WTC11 (cell line): ENCODE results near the gene PODN. TPM values are rescaled to one million over a fixed set of nuclear protein-coding genes. Genes with fewer than 3 reads are reported as not detected.

Experiments used
- ATAC-seq: fragments of 200-7000 bp; cut with Tn5 transposase; 2 replicates; pipeline ENCODE4 v1.10.0; 2021; ENCODE audit warnings: mild to moderate bottlenecking, moderate library complexity
- CTCF ChIA-PET: fragments of 300-600 bp; sonication (Branson Sonifier 250); formaldehyde crosslinking; loops from one replicate; lab custom pipeline; 2021; ENCODE audit warnings: antibody characterized with exemption; lab: Charles Lee
- POLR2A ChIA-PET: fragments of 350-600 bp; sonication (Branson Sonifier 250); formaldehyde crosslinking; loops from one replicate; lab custom pipeline; 2021; ENCODE audit warnings: antibody characterized with exemption; lab: Charles Lee
- DNase-seq: peaks from one replicate; pipeline ENCODE4 v3.0.0; 2021; ENCODE audit warnings: low spot score
- H3K27ac Mint-ChIP-seq: 2 replicates; pipeline ENCODE4 v1.8.0; 2021; ENCODE audit warnings: mixed read lengths
- H3K27me3 Mint-ChIP-seq: 2 replicates; pipeline ENCODE4 v1.8.0; 2021; ENCODE audit warnings: low read depth, mild to moderate bottlenecking, moderate library complexity, mixed read lengths
- H3K36me3 Mint-ChIP-seq: 2 replicates; pipeline ENCODE4 v1.8.0; 2021; ENCODE audit warnings: mixed read lengths
- H3K4me1 Mint-ChIP-seq: 2 replicates; pipeline ENCODE4 v1.8.0; 2022; ENCODE audit warnings: mixed read lengths
- H3K4me3 Mint-ChIP-seq: 2 replicates; pipeline ENCODE4 v1.8.0; 2021; ENCODE audit warnings: mild to moderate bottlenecking, moderate library complexity, mixed read lengths
- H3K9me3 Mint-ChIP-seq: 2 replicates; pipeline ENCODE4 v1.8.0; 2021; ENCODE audit warnings: mixed read lengths
- AR ChIP-seq: fragments of 250-450 bp; sonication (Bioruptor Pico); IDR thresholded peaks from 2 replicates; pipeline ENCODE4 v1.9.0; 2021; ENCODE audit warnings: mild to moderate bottlenecking
- ATF6 ChIP-seq: sonication (generic); formaldehyde crosslinking; IDR thresholded peaks from 2 replicates; pipeline ENCODE4 v1.8.1; 2023; ENCODE audit warnings: mild to moderate bottlenecking, missing genetic modification reagents
- CREM ChIP-seq: sonication (generic); formaldehyde crosslinking; IDR thresholded peaks from 2 replicates; pipeline ENCODE4 v1.8.1; 2022; ENCODE audit warnings: mild to moderate bottlenecking, missing genetic modification reagents, moderate library complexity
- ESRRA ChIP-seq: sonication (generic); formaldehyde crosslinking; IDR thresholded peaks from 2 replicates; pipeline ENCODE4 v1.8.1; 2022; ENCODE audit warnings: mild to moderate bottlenecking, missing genetic modification reagents, borderline replicate concordance
- FOXJ3 ChIP-seq: sonication (generic); formaldehyde crosslinking; IDR thresholded peaks from 2 replicates; pipeline ENCODE4 v1.9.0; 2021; ENCODE audit warnings: missing genetic modification reagents, mild to moderate bottlenecking, borderline replicate concordance
- FOXK1 ChIP-seq: sonication (generic); formaldehyde crosslinking; IDR thresholded peaks from 2 replicates; pipeline ENCODE4 v1.8.0; 2022; ENCODE audit warnings: mild to moderate bottlenecking, moderate library complexity, missing genetic modification reagents
- NFYB ChIP-seq: sonication (generic); formaldehyde crosslinking; conservative IDR thresholded peaks from 2 replicates; pipeline ENCODE4 v1.8.0; 2022; ENCODE audit warnings: low read depth, missing genetic modification reagents
- PRDM15 ChIP-seq: sonication (generic); formaldehyde crosslinking; IDR thresholded peaks from 2 replicates; pipeline ENCODE4 v1.8.0; 2022; ENCODE audit warnings: missing genetic modification reagents
- PREB ChIP-seq: sonication (generic); formaldehyde crosslinking; IDR thresholded peaks from 2 replicates; pipeline ENCODE4 v1.8.1; 2022; ENCODE audit warnings: mild to moderate bottlenecking, missing genetic modification reagents, moderate library complexity, borderline replicate concordance
- RELA ChIP-seq: sonication (generic); formaldehyde crosslinking; IDR thresholded peaks from 2 replicates; pipeline ENCODE4 v1.8.1; 2022; ENCODE audit warnings: missing genetic modification reagents, mild to moderate bottlenecking, borderline replicate concordance
- USF1 ChIP-seq: sonication (generic); formaldehyde crosslinking; IDR thresholded peaks from 2 replicates; pipeline ENCODE4 v1.8.0; 2022; ENCODE audit warnings: mild to moderate bottlenecking, missing genetic modification reagents
- ZBTB43 ChIP-seq: sonication (generic); formaldehyde crosslinking; IDR thresholded peaks from 2 replicates; pipeline ENCODE4 v1.8.1; 2023; ENCODE audit warnings: mild to moderate bottlenecking, missing genetic modification reagents
- ZNF121 ChIP-seq: sonication (generic); formaldehyde crosslinking; IDR thresholded peaks from 2 replicates; pipeline ENCODE4 v1.8.0; 2023; ENCODE audit warnings: missing genetic modification reagents
- ZNF512 ChIP-seq: sonication (generic); formaldehyde crosslinking; IDR thresholded peaks from 2 replicates; pipeline ENCODE4 v1.8.1; 2022; ENCODE audit warnings: missing genetic modification reagents, borderline replicate concordance
- ZSCAN18 ChIP-seq: fragments of 250-450 bp; sonication (Bioruptor Pico); IDR thresholded peaks from 2 replicates; pipeline ENCODE4 v2.1.2; 2022; ENCODE audit warnings: mild to moderate bottlenecking, moderate library complexity
- total RNA-seq: library from RNA; stranded (reverse); gene quantifications from 3 replicates; pipeline ENCODE4 v1.2.3, GENCODE V29; 2021

The PODN gene
- total RNA-seq, 1 experiment from 2014 or later: 0.48 TPM

GRCh38 chr1:53031732-53032131, 30.3 kb upstream of the PODN start:
- H3K9me3 Mint-ChIP-seq: peaks cover 5% of the 10 kb centered on the region; the same call in 1 of the 2 replicates
- CTCF ChIA-PET: interaction anchor here (0.6 kb wide), 1 partner anchor 148 kb away, joined by 4 read pairs; no protein-coding TSS in a partner anchor
- TF ChIP-seq PREB (CRISPR knock-in tag) (no peak), ZSCAN18 (CRISPR knock-in tag) (no peak), AR (CRISPR knock-in tag) (no peak), USF1 (CRISPR knock-in tag) (no peak), FOXK1 (CRISPR knock-in tag) (no peak), ATF6 (CRISPR knock-in tag) (no peak), ZNF121 (CRISPR knock-in tag) (no peak), PRDM15 (no peak), ESRRA (CRISPR knock-in tag) (no peak), ZNF512 (CRISPR knock-in tag) (no peak), FOXJ3 (CRISPR knock-in tag) (no peak), RELA (CRISPR knock-in tag) (no peak), ZBTB43 (CRISPR knock-in tag) (no peak), NFYB (no peak), CREM (no peak)
- peaks cover 2% of the 10 kb centered on the region; the same call in 1 of the 2 replicates for H3K36me3 Mint-ChIP-seq
- DNase-seq (no peak), ATAC-seq (no peak)
- POLR2A ChIA-PET: no interaction called here
- no peaks in the 10 kb centered on the region for H3K27me3 Mint-ChIP-seq
- no peaks in the 10 kb centered on the region for H3K4me1 Mint-ChIP-seq
- H3K4me3 Mint-ChIP-seq: no peak overlapping the region
- no peak overlapping the region for H3K27ac Mint-ChIP-seq
